Loucy (cell line): ENCODE data around the gene SMPD4.
"Not testable (repeated sequence)": the region's sequence is repeated elsewhere in the genome, so short reads cannot be mapped to it uniquely, and the experiment has no call there.

ENCODE experiments used
- H2AFZ ChIP-seq: fragments of 200-600 bp; sonication (generic); 2 replicates; pipeline ENCODE4 v1.6.0; 2016; ENCODE audit warnings: antibody characterized with exemption, mild to moderate bottlenecking, low read length, moderate library complexity
- H3F3A ChIP-seq: fragments of 200-600 bp; 2 replicates; pipeline ENCODE4 v1.6.0; 2016; ENCODE audit warnings: antibody characterized with exemption, low read depth, mild to moderate bottlenecking
- H3K27me3 ChIP-seq: fragments of 200-600 bp; sonication (generic); 2 replicates; pipeline ENCODE4 v1.6.1; 2014; ENCODE audit warnings: low read length, mild to moderate bottlenecking; ENCODE audit not compliant: insufficient read depth, poor library complexity, severe bottlenecking
- H3K36me3 ChIP-seq: fragments of 200-600 bp; sonication (generic); 2 replicates; pipeline ENCODE4 v1.6.1; 2016; ENCODE audit warnings: low read length; ENCODE audit not compliant: insufficient read depth
- H3K4me1 ChIP-seq: fragments of 200-600 bp; sonication (generic); 2 replicates; pipeline ENCODE4 v1.5.1; 2014; ENCODE audit warnings: low read length, mild to moderate bottlenecking; ENCODE audit not compliant: insufficient read depth, poor library complexity, severe bottlenecking
- H3K4me2 ChIP-seq: fragments of 200-600 bp; sonication (generic); 2 replicates; pipeline ENCODE4 v1.6.0; 2014; ENCODE audit warnings: antibody characterized with exemption, low read length, low read depth, mild to moderate bottlenecking; ENCODE audit not compliant: poor library complexity, severe bottlenecking
- H3K4me3 ChIP-seq: fragments of 200-600 bp; sonication (generic); 2 replicates; pipeline ENCODE4 v1.5.1; 2014; ENCODE audit warnings: low read length, mild to moderate bottlenecking, mixed read lengths; ENCODE audit not compliant: poor library complexity, severe bottlenecking
- H3K79me2 ChIP-seq: fragments of 200-600 bp; sonication (generic); 2 replicates; pipeline ENCODE4 v1.6.1; 2014; ENCODE audit warnings: low read length; ENCODE audit not compliant: insufficient read depth
- H3K9ac ChIP-seq: fragments of 200-600 bp; sonication (generic); 2 replicates; pipeline ENCODE4 v1.6.0; 2014; ENCODE audit warnings: mild to moderate bottlenecking, low read depth, low read length, moderate library complexity; ENCODE audit not compliant: poor library complexity, severe bottlenecking
- H3K9me2 ChIP-seq: fragments of 200-600 bp; sonication (generic); replicated peaks from 2 replicates; pipeline ENCODE4 v1.6.1; 2016; ENCODE audit warnings: low read depth, low read length, mixed read lengths
- H3K9me3 ChIP-seq: fragments of 200-600 bp; sonication (generic); 2 replicates; pipeline ENCODE4 v1.6.1; 2014; ENCODE audit warnings: mild to moderate bottlenecking, antibody characterized with exemption, low read length, low read depth; ENCODE audit not compliant: insufficient read depth
- H4K20me1 ChIP-seq: fragments of 200-600 bp; sonication (generic); 2 replicates; pipeline ENCODE4 v1.6.0; 2014; ENCODE audit warnings: antibody characterized with exemption, low read length, mild to moderate bottlenecking; ENCODE audit not compliant: insufficient read depth, poor library complexity, severe bottlenecking
- CTCF ChIP-seq: fragments of 200-600 bp; sonication (generic); conservative IDR thresholded peaks from 2 replicates; pipeline ENCODE4 v1.5.1; 2014; ENCODE audit warnings: mild to moderate bottlenecking, antibody characterized with exemption, low read length
- EZH2phosphoT487 ChIP-seq: fragments of 200-600 bp; IDR thresholded peaks from 2 replicates; pipeline ENCODE4 v1.6.1; 2018; ENCODE audit warnings: antibody characterized with exemption, mild to moderate bottlenecking, moderate library complexity, borderline replicate concordance

Gene SMPD4

GRCh38 chr2:130162968-130163367 lies 18.4 kb downstream of the SMPD4 start:
- no peaks in the 10 kb centered on the region for H3K9me2 ChIP-seq
- TF ChIP-seq EZH2phosphoT487, result no peak
- no peak for TF ChIP-seq CTCF
- H3K4me3 ChIP-seq, result no peak overlapping the region
- no peak overlapping the region for H3K4me2 ChIP-seq
- H3K4me1 ChIP-seq, result no peaks in the 10 kb centered on the region
- H3K27me3 ChIP-seq, result no peaks in the 10 kb centered on the region
- no peaks in the 10 kb centered on the region for H3F3A ChIP-seq
- H3K79me2 ChIP-seq, result no peaks in the 10 kb centered on the region
- H2AFZ ChIP-seq, result no peak overlapping the region
- H4K20me1 ChIP-seq, result no peaks in the 10 kb centered on the region
- peaks cover 67% of the 10 kb centered on the region; the same call in 1 of the 2 replicates for H3K36me3 ChIP-seq
- no peaks in the 10 kb centered on the region for H3K9me3 ChIP-seq
- no peak overlapping the region for H3K9ac ChIP-seq

- not testable (repeated sequence) for H3K4me1 ChIP-seq, H3K9me2 ChIP-seq, H3K9ac ChIP-seq, H3K27me3 ChIP-seq, H4K20me1 ChIP-seq, H3F3A ChIP-seq, H3K9me3 ChIP-seq, H3K4me3 ChIP-seq, H3K79me2 ChIP-seq, H2AFZ ChIP-seq, H3K4me2 ChIP-seq
- peaks cover 63% of the 10 kb centered on the region; the same call in 1 of the 2 replicates for H3K36me3 ChIP-seq
Measured at GRCh38 chr2:130162486-130162885, 18.9 kb downstream of the SMPD4 start.

GRCh38 chr2:130160838-130161705 lies 20.3 kb downstream of the SMPD4 start:
- H3K4me1 ChIP-seq, H3K9me3 ChIP-seq, H3K9me2 ChIP-seq, H2AFZ ChIP-seq, H3K4me2 ChIP-seq, H4K20me1 ChIP-seq, H3F3A ChIP-seq, H3K9ac ChIP-seq, H3K79me2 ChIP-seq, H3K27me3 ChIP-seq, H3K4me3 ChIP-seq: not testable (repeated sequence)
- peaks cover 53% of the 10 kb centered on the region; the same call in 1 of the 2 replicates for H3K36me3 ChIP-seq

- H3K79me2 ChIP-seq, result no peaks in the 10 kb centered on the region
- H3K9ac ChIP-seq, result no peak overlapping the region
- no peak overlapping the region for H2AFZ ChIP-seq
- TF ChIP-seq EZH2phosphoT487, result no peak
- no peak for TF ChIP-seq CTCF
- H3K4me2 ChIP-seq, result no peak overlapping the region
- no peaks in the 10 kb centered on the region for H3K27me3 ChIP-seq
- H3K36me3 ChIP-seq, result peaks cover 50% of the 10 kb centered on the region; the same call in 1 of the 2 replicates
- no peaks in the 10 kb centered on the region for H3K4me1 ChIP-seq
- no peaks in the 10 kb centered on the region for H3F3A ChIP-seq
- H4K20me1 ChIP-seq, result no peaks in the 10 kb centered on the region
- no peak overlapping the region for H3K4me3 ChIP-seq
- H3K9me2 ChIP-seq, result no peaks in the 10 kb centered on the region
- no peaks in the 10 kb centered on the region for H3K9me3 ChIP-seq
Measured at GRCh38 chr2:130160131-130160530, 21.3 kb downstream of the SMPD4 start.

GRCh38 chr2:130159376-130159775 lies 22.0 kb downstream of the SMPD4 start:
- H3K9me2 ChIP-seq, H3K27me3 ChIP-seq, H3K9ac ChIP-seq, H3K4me1 ChIP-seq, H2AFZ ChIP-seq, H3K4me2 ChIP-seq, H3K79me2 ChIP-seq, H4K20me1 ChIP-seq, H3F3A ChIP-seq, H3K9me3 ChIP-seq, H3K4me3 ChIP-seq: not testable (repeated sequence)
- peaks cover 49% of the 10 kb centered on the region; the same call in 1 of the 2 replicates for H3K36me3 ChIP-seq
